ENCODE data around the gene GRHL3.

Gene GRHL3

DNA sequence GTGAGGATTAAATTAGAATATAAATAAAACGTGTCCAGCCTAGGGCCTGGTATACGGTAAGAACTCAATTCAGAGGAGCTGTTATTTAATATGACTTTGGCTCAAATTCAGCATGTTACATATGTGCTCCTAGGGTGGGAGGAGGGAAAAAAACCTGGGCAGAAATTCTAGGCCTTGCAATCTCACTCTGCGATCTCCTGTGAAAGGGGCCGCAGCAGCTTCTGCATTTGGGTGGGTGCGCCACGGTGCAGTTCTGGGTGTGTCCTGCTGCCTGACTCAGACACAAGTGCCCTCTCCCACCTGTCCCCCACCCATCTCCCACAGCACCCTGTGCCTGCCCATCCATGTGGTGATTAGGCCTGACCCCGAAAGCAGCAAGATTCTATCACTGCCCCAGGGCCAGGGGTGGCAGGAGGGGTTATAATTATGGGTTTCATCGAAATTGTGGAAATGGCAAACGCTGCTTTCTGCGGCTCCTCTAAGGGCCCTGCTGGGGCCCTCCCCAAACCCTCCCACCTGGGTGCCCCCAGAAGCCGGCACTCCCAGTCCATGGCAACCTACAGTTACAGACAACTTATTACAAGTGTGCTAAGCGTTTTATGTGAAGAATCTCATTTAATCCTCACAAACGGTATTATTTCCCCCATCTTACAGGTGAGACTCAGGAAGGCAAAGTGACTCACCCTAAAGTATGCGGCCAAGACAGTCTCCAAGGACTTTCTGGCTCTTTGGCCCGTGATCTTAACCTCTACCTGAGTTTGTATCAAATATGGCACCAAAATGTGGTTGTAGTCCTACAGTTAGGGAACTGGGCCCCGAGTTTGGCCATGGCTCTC is 25.5 kb upstream of the GRHL3 start:
- DNase-seq, result no peak

DNA sequence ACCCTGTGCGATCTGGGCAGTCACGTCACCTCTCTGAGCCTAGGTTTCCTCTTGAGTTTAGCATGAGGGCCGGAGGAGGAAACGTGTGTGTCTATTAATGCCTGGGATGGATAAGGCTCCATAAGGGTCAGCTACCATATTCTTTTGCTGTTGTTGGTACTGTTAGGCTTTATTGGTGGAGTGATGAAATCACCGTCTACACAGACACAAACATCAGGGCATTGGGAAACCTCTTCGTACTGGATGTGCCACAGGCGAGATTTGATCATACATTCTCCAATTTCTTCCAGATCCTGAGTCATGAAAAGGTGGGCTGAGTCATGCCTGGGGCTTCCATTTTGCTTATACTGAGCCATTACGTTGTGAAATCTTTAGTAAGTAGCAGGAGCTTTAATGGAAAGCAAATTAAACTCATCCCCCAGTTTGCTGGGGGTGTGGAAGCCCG is 24.9 kb upstream of the GRHL3 start:
- no peak for DNase-seq

DNA sequence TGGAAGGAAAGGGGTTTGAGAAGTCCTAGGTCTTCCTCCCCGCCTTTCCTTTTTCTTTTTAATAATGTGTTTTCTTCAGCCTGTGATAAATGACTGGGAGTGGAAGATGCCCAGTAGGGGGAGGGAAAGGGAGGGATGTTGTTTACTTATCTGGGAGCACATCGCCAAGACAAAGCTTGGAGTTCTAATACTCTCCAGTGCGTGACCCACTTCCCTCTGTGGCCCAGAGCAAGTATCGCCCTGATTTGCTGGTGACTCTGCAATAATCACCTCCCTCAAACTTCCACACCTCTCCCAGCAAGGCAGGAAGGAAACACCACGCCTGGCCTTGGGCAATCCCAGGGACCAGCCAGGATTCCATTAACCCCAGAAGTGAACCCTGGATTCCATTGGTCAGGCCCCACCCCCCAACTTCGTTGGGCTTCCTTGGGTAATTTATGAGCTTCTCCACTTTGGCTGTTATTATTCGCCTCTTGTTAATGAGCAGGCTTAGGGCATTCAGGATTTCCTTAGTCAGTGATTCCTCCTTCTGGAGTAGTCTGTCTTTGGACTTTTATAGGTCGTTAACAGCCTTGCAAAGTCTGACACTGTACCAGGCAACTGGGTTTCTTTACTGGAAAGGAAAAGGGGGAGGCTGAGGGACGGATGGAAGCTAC is 24.3 kb upstream of the GRHL3 start:
- no peak for DNase-seq

DNA sequence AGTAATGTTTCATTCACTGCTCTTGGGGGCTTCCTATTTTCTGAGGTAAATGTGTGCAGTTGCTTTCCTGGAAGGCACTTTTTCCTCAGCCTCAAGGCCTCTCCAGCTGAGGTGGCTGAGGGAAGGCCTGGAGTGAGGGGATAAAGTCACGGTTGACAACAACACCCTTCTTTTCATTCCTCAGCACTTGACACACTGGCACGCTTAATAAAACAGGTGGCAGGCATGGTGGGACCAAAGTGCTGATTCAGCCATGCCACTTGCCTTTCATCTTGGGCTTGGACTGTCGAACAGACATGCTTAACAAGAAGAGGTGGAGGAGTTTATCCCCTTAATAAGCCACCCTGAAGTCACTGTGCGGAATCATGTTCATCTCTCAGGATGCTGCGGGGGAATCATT is 23.6 kb upstream of the GRHL3 start:
- no peak for DNase-seq

DNA sequence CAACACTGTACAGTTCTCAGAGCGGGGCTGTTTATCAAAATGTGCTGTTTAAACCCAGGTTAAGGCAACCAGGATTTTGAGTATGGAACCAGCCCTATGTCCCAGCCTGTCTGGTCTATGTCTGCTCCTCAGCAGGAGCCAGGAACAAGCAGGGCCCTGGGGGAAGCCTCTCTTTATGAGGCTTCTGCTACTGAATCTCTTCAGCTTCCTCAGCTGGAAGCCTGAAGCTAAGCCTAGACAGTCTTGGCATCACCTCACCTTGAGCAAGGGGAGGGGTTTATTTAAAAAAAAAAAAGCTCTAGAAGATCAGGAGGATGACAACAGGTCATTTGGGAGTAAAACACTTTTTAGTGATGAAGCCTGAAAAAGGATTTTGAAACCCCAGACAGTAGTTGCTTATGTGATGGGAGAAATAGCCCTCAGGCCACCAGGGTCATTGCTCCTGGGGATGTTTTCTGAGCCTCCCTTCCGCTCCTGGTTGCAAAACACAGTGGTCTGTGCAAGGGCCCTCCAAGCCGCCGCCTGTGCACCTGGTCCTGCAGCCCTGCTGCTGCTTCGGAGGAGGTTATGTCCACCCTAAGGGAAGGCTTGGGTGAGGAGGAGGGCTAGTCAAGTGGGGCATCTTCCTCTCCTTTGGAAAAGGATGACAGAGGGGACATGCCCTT is 21.8 kb upstream of the GRHL3 start:
- no peak for DNase-seq

DNA sequence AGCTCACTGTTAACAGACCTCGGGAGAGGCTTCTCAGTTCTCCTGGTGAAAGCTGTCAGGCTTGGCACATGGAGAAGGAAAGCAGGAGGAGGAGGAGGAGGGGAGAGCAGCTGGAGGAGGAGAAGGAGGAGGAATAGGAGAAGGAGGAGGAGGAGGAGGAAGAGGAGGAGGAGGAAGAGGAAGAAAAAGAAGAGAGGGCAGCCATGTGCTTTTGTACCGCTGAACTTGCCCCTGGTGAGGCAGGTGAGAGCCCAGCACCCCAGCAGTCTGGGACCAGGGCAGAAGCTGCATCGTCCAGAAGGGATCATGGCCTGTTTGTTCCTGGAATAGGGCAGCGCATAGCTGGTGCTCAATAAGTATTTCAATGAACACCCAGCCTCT is 21.3 kb upstream of the GRHL3 start:
- DNase-seq, result no peak

DNA sequence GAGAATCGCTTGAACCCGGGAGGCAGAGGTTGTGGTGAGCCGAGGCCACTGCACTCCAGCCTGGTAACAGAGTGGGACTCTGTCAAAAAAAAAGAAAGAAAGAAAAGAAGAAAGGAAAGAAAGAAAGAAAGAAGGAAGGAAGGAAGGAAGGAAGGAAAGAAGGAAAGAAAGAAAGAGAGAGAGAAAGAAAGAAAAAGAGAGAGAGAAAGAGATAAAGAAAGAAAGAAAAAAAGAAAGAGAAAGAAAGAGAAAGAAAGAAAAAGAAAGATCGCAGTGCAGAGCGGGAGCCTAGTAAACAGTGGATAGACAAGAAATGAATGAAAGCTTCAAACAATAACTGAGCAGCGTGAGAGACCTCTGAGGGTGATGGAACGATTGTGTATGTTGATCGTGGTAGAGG is 20.6 kb upstream of the GRHL3 start:
- no peak for DNase-seq

DNA sequence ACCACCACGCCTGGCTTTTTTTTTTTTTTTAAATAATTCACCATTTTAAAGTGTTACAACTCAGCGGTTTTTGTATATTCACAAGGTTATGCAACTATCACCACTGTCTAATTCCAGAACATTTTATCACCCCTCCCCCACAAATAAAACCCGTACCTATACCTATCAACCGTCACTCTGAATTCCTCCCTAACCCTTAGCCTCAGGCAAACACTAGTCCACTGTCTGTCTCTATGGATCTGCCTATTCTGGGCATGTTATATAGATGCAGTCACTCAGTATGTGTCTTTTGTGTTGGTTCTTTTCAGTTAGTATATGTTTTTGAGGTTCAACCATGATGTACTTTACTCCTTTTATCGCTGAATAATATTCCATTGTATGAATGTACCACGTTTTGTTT is 19.3 kb upstream of the GRHL3 start:
- DNase-seq, result no peak

DNA sequence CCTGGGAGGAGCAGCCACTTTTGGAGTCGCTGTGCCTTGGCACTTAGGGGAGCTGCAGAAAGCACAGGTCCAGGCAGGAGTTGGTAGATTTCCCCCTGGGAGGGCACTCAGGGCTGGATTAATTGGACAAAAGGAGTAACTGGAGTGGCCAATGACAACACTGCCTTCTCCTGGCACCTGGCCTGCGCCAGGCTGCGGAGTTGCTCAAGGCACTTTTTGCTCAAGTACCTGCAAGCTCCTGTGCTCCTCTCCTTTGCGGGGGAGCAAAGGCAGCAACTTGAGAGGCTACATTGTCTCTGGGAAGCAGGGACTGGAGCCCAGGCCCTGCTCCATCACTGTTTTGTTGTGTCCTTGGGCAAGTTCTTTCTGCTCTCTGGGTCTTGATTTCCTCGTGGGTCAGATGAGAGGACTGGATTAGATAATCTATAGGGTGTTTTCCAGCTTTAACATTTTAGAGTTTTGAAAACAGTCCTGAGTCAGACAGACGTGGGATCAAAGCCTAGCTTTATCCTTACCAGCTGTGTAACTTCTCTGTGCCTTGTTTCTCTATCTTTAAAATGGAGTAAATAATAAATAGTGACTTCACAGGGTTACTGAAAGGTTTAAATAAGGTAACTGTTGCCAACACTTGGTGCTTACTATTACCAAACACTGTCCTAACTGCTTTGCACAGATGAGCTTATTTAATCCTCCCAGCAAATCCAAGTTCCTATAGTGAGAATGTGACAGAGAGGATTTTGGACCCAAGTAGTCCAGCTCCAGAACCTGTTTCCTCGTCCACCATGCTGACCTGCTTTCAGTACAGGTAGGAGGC is 18.0 kb upstream of the GRHL3 start:
- no peak for DNase-seq

DNA sequence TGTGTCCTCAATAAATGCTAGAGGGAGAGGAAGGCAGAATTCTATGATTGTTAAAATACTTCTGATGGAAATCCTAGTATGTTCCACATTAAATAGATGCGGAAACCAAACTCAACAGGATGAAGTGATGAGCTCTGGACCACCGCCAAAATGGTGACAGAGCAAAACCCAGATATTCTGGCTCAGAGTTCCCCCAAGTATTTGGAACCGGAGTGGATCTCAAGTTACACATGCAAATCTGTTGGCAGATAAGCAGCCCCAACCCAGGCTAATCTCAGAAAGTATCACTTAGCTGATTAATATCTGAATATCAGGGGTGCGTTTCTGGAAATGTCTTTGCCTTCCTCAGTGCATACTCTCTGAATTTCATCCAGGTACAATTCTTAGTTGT is 17.4 kb upstream of the GRHL3 start:
- DNase-seq, result no peak

DNA sequence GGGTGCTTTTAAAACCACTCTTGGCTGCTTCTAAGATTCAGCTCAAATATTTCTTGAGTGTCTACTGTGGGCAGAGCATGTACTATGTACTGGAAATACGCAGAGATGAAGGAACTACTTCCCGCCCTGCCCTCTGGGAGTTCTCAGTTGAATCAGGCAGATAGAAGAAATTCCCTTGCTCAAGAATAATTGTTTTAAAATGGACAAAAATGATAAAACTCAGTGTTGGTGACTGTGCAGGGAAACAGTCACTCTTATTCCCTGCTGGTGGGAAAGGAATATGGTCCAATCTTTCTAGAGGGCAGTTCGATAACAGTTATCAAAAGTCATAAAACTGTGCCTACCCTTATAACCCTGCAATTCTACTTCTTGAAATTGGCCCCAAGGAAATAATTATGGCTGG is 16.9 kb upstream of the GRHL3 start:
- no peak for DNase-seq

DNA sequence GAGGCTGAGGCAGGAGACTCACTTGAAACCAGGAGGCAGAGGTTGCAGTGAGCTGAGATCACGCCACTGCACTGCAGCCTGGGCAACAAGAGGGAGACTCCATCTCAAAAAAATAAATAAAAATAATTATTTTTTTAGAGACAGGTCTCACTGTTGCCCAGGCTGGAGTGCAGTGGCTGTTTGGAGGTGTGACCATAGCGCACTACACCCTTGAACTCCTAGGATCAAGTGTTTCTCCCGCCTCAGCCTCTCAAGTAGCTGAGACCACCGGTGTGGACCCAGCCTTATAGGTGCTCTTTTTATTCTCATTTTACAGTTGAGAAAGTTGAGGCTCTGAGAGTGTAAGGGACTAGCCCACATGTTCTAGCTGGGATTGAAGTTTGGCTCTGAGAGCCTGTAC is 15.6 kb upstream of the GRHL3 start:
- DNase-seq, result no peak

DNA sequence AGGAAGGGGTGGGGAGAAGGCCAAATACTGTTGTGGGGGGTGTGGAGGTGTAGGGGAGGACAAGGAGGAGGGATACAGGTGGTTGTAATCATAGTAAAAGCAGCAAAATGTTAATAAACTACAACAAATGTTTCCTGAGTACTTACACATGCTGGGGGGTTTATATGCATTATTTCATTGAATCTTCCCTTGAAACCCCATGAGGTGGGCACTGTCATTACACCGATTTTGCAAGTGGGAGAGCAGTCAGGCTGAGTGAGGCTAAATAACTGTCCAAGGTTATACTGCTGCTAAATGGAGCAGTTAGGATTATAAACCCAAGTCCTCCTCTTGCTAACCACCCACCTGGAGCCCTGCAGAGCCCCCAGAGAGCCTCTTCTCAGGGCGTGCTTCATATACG is 14.4 kb upstream of the GRHL3 start:
- no peak for DNase-seq

DNA sequence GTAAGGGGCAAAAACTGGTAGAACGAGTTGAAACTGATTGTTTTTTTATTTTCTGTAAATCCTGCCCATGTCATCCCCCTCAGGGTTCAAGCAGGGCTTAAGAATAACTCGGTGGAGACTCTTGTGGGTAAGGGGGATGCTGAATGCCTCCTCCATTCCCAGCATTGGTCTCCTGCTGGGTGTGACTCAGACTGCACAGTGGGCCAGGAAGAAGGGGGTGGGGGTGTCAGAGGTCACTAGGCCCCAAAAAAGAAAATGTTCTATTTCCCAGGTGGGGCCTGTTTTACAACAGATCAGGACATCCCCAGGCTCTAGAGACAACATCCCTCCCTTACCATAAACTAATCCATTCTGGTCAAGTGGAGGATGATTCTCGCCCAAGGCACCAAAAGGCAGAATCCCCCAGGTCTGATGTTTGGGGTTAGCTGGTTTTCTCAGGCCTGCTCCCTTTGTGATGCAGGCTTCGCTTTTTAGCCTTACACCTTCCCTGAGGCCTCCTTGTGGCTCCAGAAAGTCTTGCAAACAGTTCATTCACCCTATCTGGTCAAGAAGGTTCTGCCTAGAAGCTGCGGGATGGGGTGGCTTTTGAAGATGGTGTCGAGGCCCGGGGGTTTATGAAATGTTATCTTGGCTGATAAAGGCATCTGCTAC is 10.7 kb upstream of the GRHL3 start:
- no peak for DNase-seq

DNA sequence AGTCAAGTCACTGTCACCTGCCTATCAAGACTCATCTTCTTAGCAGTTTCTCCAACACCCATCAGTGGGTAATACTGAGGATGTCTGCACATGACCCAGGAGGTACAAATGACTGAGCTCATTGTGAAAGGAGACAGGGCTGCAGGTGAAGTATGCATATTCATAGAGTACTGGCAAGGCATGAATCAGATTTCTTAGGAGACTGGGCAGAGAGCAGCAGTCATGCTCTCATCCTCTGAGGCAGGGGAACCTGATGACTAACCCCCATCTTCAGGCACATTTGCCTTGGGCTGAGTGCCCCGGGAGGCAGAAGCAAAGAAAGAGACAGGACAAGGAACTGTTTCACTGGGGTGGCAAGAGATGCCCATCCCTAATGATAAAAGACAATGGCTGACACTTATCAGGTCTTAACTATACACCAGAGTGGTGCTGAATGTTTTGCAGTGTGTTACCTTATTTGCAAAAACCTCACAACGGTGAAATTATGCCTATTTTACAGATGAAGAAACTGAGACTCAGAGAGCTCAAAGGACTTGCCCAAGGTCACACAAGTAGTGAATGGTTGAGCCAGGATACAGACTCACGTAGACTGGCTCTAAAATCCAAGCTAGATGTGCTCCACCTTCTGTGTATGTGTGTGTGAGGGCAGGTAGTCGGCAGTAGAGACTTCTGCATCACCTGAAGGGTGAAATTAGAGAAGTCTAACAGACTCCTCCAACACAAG is 9.2 kb upstream of the GRHL3 start:
- no peak for DNase-seq

DNA sequence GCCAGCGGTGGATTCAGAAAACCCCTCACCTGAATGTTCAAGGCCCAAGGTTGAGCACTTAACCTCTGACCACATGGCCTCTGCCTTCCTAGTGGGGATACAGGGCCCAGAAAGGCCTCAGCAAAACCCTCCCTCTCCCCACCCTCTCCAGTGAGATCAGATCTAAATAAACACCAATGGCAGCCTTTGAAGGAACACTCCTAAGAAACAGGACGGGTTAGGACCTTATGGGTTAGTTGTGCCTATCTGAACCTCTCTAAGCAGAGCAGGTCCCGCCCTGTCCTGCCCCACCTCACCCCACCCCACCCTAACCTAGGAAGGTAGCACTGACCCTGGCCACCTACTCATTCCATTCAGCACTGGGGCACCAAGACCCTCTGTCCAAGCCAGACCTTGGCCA is 7.9 kb upstream of the GRHL3 start:
- no peak for DNase-seq

DNA sequence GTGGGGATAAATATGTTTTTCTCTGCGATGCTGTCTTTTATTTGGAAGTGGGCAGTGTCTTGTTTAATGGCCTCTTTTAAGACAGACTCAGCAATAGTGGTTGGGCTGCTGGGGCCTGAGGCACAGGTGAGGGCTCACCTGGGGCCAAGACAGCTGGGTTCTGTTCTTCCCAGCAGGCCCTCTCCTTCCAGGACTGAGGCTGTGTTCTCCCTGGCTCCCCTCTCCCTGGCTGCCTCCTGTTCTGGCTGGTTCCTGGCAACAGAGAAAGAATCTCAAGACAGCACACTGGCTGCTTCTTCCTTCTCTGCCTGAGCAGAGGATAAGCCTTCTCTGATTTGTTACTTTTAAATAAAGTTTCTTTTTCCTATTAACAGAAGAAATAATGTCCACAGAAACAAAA is 7.4 kb upstream of the GRHL3 start:
- no peak for DNase-seq

DNA sequence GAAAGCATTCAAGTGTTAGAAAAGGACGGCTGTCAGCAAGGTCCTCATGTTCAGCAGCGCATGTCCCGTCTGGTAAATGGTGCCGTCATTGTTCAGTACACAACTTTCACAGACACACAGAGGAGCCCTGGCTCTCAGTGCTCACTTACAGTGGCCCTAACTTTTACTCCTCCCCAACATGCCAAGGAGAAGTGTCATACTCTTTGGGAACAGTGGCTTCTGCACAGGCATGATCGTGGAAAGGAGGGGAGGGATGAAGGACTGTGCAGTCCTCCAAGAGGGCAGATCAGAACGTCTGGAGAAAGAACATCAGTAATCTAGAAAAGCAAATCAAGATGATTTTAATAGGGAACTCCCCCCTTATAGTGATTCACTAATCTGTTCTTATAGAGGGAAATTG is 3.8 kb upstream of the GRHL3 start:
- DNase-seq, result no peak

DNA sequence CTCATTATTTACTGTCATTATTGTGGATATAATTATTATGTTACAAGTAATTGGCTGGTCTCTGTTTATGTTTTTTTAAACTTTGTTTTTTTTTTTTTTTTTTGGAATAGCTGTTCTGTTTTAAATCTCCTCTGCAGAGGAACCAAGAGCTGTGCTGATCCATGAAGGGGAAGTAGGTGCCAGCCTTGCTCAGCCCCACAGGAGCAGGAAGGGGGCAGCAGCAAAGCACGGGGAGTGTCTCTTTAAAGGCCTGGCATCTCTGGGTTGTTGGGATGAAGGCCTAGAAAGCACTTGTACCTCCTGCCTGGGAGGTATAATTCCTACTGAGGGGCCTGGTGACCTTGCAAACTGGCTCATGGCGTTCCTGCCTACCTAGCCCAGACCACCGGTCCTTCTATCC is 2.5 kb upstream of the GRHL3 start:
- DNase-seq, result no peak

DNA sequence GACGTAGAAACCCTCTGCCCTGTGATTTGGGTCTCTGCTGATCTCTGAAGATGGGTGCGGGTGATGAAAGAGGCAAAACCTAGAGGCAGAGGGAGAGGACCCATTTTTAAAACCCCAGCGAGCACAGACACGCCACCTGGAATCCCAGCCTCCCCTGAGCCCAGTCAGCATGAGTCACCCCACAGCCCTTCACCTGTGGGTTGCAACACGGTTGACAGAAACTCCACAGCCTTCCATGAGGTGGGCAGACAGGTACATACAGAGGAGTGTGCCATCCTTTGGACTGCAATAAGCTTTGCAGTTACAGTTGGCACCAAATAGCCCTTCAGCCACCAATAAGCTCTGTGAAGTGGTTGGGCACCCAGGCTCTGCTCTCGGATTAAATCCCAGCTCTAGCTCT is 2.1 kb upstream of the GRHL3 start:
- no peak for DNase-seq

DNA sequence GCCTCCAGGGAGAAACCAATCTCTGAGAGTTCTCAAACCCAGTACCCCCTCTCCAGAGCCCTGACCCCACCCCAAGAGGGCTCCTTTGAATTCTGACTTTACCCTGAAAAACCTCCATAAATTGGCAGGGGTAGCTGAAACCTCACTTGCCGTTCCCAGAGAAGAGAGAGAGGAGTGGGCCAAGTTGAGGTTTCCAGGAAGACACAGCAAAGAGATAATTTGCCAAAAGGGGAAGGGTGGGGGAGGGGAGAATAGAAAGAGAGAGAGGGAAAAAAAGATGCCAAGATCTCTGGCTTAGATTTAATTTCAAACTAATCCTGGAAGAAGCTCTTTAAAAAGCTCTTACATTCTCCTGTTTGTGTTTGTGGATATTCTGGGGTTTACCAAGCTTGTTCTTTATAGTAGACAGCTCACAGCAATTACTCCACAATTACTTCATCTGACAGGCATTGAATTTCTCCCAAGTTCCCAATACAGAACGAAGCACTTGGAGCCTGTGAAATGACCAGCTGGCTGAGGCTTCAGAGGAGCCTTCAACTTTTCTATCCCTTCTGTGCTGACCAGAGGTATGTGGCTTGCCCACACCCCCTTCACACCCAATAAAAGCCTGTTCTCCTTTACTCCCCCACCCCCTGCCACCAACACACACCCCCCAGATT is 1.1 kb upstream of the GRHL3 start:
- DNase-seq, result no peak

Measured in activated CD4-positive, CD25-positive, alpha-beta regulatory T cell (primary cell).